ENCODE data around the gene TSPAN5. TPM values are rescaled to one million over a fixed set of nuclear protein-coding genes. Genes with fewer than 3 reads are reported as not detected.
A peak's percentile ranks its signal among the peaks of the same experiment; 100 is the strongest.

The TSPAN5 gene
- total RNA-seq, 1 donor from 2014 or later = 61.4 TPM

DNA sequence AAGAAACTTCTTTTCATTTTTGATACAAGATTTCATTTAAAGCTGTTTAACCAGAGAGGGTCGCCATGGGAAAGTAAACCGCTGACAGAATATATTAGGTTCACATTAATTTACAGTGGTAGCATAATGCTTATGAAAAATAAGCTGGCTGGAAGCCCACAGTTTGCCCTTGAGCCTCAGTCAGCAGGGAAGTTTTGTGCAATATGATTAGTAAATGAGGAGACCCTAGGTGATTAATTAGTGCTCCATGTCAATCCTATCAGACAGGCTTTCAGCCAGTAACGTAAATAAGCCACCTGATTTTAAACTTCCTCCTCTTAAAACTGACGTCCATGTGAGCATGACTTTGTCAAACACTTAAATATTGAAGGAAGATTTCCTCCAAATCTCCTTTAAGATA lies 134.2 kb downstream of the TSPAN5 start:
- no peak for DNase-seq (ENCODE audit: low read depth)
- H4K20me1 ChIP-seq (ENCODE audit: insufficient read depth, low read length) = no peaks in the 10 kb centered on the region
- Mint-ChIP-seq H3K4me3 (ENCODE audit: unreplicated experiment) (no peak overlapping the region), H3K27ac (ENCODE audit: unreplicated experiment) (peak overlapping the region; percentile 97), H3K9me3 (ENCODE audit: unreplicated experiment) (no peaks in the 10 kb centered on the region), H3K4me1 (ENCODE audit: low read depth, unreplicated experiment) (peaks cover 84% of the 10 kb centered on the region), H3K36me3 (ENCODE audit: low read depth, unreplicated experiment) (no peaks in the 10 kb centered on the region), H3K27me3 (ENCODE audit: low read depth, unreplicated experiment) (no peaks in the 10 kb centered on the region)
- H3K36me3 ChIP-seq (ENCODE audit: insufficient read depth, low read length) = no peaks in the 10 kb centered on the region
- TF ChIP-seq CTCF (IDR thresholded peaks at IDR 0.05; ENCODE audit: insufficient read depth, low read depth, low read length) (no peak), EZH2 (IDR thresholded peaks at IDR 0.05; ENCODE audit: insufficient read depth, low read length) (no peak)
- H3K9ac ChIP-seq (ENCODE audit: low read length) = peak overlapping the region; percentile 79
- H3K9me3 ChIP-seq (ENCODE audit: insufficient read depth, low read depth, low read length) = no peaks in the 10 kb centered on the region
- peak overlapping the region; percentile 70 for H3K4me2 ChIP-seq (ENCODE audit: low read length)
- peaks cover 57% of the 10 kb centered on the region for H3K4me1 ChIP-seq (ENCODE audit: insufficient read depth, low read length)
- no peak for FAIRE-seq
- peak overlapping the region; percentile 97 for H3K27ac ChIP-seq (ENCODE audit: low read depth, low read length)
- no peaks in the 10 kb centered on the region for H3K27me3 ChIP-seq (ENCODE audit: insufficient read depth, low read length)
- H2AFZ ChIP-seq (ENCODE audit: low read depth, low read length) = no peak overlapping the region
- peaks cover 89% of the 10 kb centered on the region for H3K79me2 ChIP-seq (ENCODE audit: insufficient read depth, low read length)
- no peak overlapping the region for H3K4me3 ChIP-seq (ENCODE audit: insufficient read depth, low read depth, low read length)

DNA sequence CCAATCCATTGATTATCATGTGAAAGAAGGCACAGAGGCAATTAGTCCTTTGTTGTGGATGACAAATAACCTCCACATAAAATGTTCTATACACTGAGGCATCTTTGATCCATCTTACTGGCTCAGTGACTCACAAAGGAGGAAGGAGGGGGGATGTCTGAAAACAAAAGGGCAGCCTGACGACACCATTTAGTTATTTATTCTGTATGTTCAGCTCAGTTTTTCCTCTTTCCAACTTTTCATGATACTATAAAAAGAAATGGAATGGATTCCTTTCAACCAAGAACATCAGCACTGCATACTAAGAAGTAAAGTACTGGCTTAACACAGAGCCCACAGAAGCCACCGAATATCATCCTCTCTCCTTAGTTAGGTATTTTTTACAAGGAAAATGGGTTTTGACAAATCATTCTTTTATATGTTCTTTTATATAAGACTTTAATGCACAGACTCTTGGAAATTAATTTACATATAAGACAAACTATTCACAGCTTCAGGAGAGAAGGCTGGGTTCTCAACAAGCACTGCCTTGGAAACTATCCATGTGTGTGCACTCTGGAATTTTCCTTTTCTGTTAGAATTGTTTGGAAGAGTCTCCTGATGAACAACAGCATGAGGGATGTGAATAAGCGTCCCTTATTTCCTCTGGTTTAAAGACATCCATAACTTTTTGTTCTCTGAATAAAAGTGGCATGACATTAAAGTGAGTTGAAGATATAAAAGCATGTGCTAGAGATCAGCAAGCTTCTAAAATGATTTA lies 135.6 kb downstream of the TSPAN5 start:
- Mint-ChIP-seq H3K9me3 (ENCODE audit: unreplicated experiment) (no peaks in the 10 kb centered on the region), H3K36me3 (ENCODE audit: low read depth, unreplicated experiment) (no peaks in the 10 kb centered on the region), H3K27ac (ENCODE audit: unreplicated experiment) (peak overlapping the region; percentile 97), H3K27me3 (ENCODE audit: low read depth, unreplicated experiment) (no peaks in the 10 kb centered on the region), H3K4me1 (ENCODE audit: low read depth, unreplicated experiment) (peaks cover 85% of the 10 kb centered on the region), H3K4me3 (ENCODE audit: unreplicated experiment) (peak overlapping the region; percentile 16)
- no peaks in the 10 kb centered on the region for H4K20me1 ChIP-seq (ENCODE audit: insufficient read depth, low read length)
- TF ChIP-seq CTCF (IDR thresholded peaks at IDR 0.05; ENCODE audit: insufficient read depth, low read depth, low read length) (no peak), EZH2 (IDR thresholded peaks at IDR 0.05; ENCODE audit: insufficient read depth, low read length) (no peak)
- H3K4me2 ChIP-seq (ENCODE audit: low read length) = peak overlapping the region; percentile 70
- DNase-seq (ENCODE audit: low read depth) (peak; percentile 97), FAIRE-seq (peak; percentile 78)
- peak overlapping the region; percentile 97 for H3K27ac ChIP-seq (ENCODE audit: low read depth, low read length)
- H3K36me3 ChIP-seq (ENCODE audit: insufficient read depth, low read length) = no peaks in the 10 kb centered on the region
- peak overlapping the region; percentile 25 for H3K4me3 ChIP-seq (ENCODE audit: insufficient read depth, low read depth, low read length)
- H3K9me3 ChIP-seq (ENCODE audit: insufficient read depth, low read depth, low read length) = no peaks in the 10 kb centered on the region
- H2AFZ ChIP-seq (ENCODE audit: low read depth, low read length) = no peak overlapping the region
- H3K27me3 ChIP-seq (ENCODE audit: insufficient read depth, low read length) = no peaks in the 10 kb centered on the region
- H3K4me1 ChIP-seq (ENCODE audit: insufficient read depth, low read length) = peaks cover 71% of the 10 kb centered on the region
- H3K79me2 ChIP-seq (ENCODE audit: insufficient read depth, low read length) = peaks cover 87% of the 10 kb centered on the region
- peak overlapping the region; percentile 79 for H3K9ac ChIP-seq (ENCODE audit: low read length)

DNA sequence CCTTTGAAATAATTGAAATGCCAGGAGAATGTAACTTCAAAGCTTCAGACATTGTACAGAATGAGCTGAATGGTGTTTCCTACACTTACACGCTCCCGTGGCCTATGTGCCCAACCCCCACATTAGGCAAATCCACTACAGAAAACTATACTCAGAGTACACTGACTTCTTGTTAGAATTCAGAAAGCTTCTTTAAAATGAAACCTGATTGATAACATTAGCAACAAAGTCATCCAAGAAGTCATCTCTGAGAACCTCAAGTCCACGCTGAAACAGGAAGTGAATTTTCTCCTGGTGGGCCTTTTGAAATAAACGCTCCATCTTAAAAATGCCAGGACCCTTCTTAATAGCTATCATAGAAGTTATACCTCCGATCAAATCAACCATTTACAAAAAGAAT lies 136.3 kb downstream of the TSPAN5 start:
- Histone ChIP-seq H3K79me2 (ENCODE audit: insufficient read depth, low read length) (peaks cover 85% of the 10 kb centered on the region), H3K4me2 (ENCODE audit: low read length) (peak overlapping the region; percentile 70), H3K4me3 (ENCODE audit: insufficient read depth, low read depth, low read length) (no peak overlapping the region), H3K4me1 (ENCODE audit: insufficient read depth, low read length) (peaks cover 78% of the 10 kb centered on the region), H4K20me1 (ENCODE audit: insufficient read depth, low read length) (no peaks in the 10 kb centered on the region), H3K27ac (ENCODE audit: low read depth, low read length) (peak overlapping the region; percentile 97), H3K9ac (ENCODE audit: low read length) (peak overlapping the region; percentile 79), H3K9me3 (ENCODE audit: insufficient read depth, low read depth, low read length) (no peaks in the 10 kb centered on the region), H3K36me3 (ENCODE audit: insufficient read depth, low read length) (no peaks in the 10 kb centered on the region), H3K27me3 (ENCODE audit: insufficient read depth, low read length) (no peaks in the 10 kb centered on the region), H2AFZ (ENCODE audit: low read depth, low read length) (no peak overlapping the region)
- Mint-ChIP-seq H3K4me3 (ENCODE audit: unreplicated experiment) (no peak overlapping the region), H3K27me3 (ENCODE audit: low read depth, unreplicated experiment) (no peaks in the 10 kb centered on the region), H3K4me1 (ENCODE audit: low read depth, unreplicated experiment) (peaks cover 84% of the 10 kb centered on the region), H3K27ac (ENCODE audit: unreplicated experiment) (peak overlapping the region; percentile 97), H3K9me3 (ENCODE audit: unreplicated experiment) (no peaks in the 10 kb centered on the region), H3K36me3 (ENCODE audit: low read depth, unreplicated experiment) (no peaks in the 10 kb centered on the region)
- DNase-seq (ENCODE audit: low read depth) (no peak), FAIRE-seq (no peak)
- TF ChIP-seq CTCF (IDR thresholded peaks at IDR 0.05; ENCODE audit: insufficient read depth, low read depth, low read length) (no peak), EZH2 (IDR thresholded peaks at IDR 0.05; ENCODE audit: insufficient read depth, low read length) (no peak)
